ENCODE results near the gene ZBTB7C.

ZBTB7C gene

DNA sequence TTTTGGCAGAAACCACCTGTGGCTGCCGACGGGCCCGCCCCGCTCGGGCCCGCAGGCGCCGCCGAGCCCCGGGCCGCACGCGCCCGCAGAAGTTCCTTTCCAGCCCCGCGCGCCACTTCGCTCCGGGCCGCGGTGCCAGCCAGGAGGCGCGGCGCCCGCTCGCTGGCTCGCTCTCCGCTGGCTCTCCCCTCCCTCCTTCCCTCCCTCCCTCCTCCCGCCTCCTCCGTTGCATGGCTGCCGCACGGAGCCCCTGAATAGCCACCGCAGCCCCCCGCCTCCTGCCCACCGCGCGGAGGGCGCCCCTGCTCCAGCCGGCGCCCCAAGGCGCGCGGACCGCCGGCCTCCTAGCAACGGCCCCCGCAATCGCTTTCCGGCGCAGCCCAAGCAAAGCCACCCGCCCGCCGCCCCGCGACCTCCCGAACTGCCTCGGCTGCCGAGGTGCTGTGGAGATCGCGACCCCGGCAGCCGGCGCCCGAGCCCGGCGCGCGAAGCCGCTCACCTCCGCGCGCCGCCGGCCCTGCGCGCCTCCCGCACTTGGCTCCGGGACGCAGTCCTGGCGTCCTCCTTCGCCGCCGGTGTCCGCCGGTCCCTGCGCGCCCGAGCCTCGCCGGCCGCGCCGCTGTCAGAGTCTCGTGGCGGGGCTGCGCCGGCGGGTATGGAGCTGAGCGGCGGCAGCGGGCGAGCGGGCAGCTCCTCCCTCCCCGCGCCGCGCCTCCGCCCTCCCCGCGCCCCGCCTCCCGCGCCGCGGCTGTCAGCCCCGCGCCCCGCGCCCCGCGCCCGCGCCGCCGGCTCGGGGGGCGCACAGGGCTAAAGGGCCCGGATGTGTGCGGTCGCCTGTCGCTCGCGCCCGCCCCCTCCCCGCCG lies at the start of gene ZBTB7C:
Gene ZBTB7C, minus strand, starts transcription at position 657 of the 864 bp plus-strand sequence.
- TF ChIP-seq, protein P1, sequence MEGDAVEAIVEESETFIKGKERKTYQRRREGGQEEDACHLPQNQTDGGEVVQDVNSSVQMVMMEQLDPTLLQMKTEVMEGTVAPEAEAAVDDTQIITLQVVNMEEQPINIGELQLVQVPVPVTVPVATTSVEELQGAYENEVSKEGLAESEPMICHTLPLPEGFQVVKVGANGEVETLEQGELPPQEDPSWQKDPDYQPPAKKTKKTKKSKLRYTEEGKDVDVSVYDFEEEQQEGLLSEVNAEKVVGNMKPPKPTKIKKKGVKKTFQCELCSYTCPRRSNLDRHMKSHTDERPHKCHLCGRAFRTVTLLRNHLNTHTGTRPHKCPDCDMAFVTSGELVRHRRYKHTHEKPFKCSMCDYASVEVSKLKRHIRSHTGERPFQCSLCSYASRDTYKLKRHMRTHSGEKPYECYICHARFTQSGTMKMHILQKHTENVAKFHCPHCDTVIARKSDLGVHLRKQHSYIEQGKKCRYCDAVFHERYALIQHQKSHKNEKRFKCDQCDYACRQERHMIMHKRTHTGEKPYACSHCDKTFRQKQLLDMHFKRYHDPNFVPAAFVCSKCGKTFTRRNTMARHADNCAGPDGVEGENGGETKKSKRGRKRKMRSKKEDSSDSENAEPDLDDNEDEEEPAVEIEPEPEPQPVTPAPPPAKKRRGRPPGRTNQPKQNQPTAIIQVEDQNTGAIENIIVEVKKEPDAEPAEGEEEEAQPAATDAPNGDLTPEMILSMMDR (IDR thresholded peaks at IDR 0.05; ENCODE audit: extremely low read depth, missing control alignments): no peak

DNA sequence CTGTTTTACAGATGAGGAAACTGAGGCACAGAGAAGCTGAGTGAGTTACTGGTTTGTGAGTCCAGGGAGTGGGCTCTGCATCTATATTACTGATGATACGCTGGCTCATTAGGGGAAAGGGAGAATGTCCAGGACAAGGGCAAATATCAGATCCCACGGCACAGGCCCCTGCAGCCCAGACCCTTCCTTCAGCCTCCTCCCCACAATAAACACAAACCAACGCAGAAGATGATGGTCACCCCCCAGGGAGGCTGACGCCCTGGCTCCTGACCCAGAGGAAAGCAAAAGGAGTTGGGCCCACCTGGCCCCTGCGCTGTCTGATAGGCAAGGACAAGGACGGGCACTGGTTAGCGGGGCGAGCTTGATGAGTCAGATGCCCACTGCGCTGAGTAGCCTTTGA lies 47.7 kb upstream of the ZBTB7C start:
- no peak for DNase-seq (ENCODE audit: low spot score)
- TF ChIP-seq, protein P1 (IDR thresholded peaks at IDR 0.05; ENCODE audit: extremely low read depth, missing control alignments): no peak

More for the DNA sequence above, at the start of gene ZBTB7C:
- DNase-seq (ENCODE audit: low spot score): peak; percentile 62

DNA sequence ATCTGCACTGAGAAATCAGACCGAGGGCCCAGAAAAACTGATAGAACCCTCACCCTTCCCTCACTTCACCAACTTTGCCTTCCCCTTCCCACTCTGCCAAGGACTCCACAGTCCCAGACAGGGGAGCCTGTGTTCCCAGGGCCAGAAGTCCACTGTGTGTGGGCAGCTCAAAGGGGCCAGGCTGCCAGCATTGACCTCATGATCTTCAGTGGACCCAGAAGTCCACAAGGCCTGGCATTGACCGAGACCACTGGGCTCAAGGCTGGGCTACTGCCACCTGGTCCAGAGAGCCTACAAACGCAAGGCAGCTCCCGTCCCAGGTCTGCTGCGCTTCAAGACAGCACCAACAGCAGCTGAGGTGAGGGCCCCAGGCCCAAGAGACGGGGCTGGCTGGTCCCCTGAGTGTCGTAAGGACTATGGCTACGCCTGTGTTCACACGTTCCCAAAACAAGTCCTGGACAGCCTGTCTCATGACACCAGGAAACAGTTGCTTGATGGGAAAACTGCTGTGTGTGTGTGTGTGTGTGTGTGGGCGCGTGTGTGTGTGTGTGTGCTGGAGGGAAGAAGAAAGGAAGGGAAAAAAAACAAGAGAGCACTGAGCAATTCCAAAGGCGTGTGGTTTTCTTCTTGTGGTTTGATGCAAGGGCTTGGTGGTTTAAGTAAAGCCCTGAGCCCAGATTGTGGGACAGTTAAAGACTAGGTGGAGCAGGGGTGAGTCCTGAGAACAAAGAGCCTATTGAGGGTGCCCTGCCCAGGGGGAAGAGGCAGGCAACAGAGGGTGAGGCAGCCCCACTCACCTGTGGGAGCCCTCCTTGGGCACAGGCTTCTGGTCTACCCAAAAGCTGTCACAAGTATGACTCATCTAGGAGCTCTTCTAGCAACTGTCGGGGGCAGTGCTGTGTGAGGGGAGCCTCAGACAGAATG lies 46.6 kb upstream of the ZBTB7C start:
- no peak for DNase-seq (ENCODE audit: low spot score)
- TF ChIP-seq, protein P1 (IDR thresholded peaks at IDR 0.05; ENCODE audit: extremely low read depth, missing control alignments): no peak

DNA sequence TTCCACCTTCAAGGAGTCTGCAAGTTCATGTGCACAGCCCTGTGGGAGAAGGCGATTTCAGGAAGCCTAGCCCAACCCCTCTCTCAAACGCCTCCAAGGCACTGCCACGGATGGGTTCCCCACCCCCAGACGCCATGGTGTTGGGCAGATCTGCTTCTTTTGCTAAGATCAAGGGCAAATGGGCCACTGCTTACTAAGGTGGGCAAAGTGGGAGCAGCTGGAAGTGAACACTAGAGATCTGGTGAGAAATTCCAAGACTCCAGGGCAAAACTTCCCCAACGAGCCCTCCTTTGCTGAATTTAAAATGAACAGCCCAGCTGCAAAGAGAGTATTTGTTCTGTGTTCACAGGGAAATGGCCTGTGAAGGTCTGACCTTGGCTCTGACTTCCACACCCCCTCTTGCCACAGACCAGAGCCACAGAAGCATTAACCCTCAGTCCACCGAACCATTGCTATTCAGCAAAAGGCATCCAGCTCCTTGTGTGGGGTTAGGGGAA lies 45.1 kb upstream of the ZBTB7C start:
- DNase-seq (ENCODE audit: low spot score): no peak
- TF ChIP-seq, protein P1 (IDR thresholded peaks at IDR 0.05; ENCODE audit: extremely low read depth, missing control alignments): no peak

DNA sequence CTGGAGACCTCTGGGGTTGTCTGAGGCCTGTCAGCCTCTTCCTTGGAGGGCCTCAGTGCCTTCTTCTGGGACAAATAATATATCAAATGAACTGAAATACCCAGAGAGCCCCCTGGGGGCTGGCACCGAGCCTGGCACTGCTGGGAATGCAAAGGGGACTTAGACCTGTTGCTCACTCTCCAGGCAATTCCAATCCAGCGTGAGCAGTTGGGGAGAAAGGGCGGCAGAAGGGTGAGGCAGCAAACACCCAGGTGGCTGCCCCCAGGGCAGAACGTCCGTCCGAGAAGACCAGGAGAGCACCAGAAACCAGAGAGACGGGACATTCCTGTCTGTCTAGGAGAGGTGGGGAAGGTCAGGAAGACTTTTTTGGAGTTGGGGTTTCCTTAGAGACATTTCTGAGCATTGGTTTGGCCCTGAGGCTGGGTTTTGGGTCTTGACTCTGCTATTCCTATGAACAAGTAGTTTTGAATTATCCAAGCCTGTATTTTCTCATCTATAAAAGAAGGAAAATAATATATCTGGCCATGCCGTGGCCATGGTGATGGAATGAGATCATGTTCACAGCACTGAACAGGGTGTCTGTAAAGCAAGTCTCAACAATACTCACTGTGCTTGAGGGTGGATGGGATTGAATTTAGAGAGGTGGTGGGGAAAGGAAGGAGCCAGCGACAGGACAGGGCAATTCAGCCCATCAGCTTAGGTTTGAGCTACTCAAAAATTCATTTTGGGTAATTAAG lies 44.3 kb upstream of the ZBTB7C start:
- TF ChIP-seq, protein P1 (IDR thresholded peaks at IDR 0.05; ENCODE audit: extremely low read depth, missing control alignments): no peak
- no peak for DNase-seq (ENCODE audit: low spot score)

DNA sequence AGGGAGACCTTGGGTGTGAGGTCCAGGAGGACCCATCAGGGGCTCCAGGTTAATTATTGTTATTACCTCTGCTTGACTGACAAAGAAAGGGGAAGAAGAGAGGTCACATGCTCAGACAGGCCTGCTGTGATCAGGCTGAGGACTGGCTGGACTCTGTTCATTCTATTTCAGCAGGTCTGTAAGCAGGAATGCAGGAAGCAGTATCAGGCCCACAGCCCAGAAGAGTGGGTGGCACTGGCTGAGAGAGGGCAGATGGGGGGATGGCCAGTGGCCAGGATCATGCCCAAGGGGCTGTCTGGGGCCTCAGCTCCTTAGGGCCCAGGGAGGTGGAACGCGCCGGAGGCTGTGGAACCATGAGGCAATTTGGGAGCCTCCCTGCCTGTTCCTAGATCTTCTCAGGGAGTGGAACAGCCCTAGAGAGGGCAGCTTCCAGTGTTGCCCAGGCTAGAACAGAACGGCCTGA lies 43.7 kb upstream of the ZBTB7C start:
- no peak for DNase-seq (ENCODE audit: low spot score)
- TF ChIP-seq, protein P1 (IDR thresholded peaks at IDR 0.05; ENCODE audit: extremely low read depth, missing control alignments): no peak
